Measurements from ENCODE around the gene NGLY1. TPM values are rescaled to one million over a fixed set of nuclear protein-coding genes. Genes with fewer than 3 reads are reported as not detected.

NGLY1 gene
- total and polyA plus RNA-seq, 10 of the 15 experiments (the other 5 are each of a cell fraction or from before 2014, with no cell fraction given): 29.8 to 73.5 (median 47.0) TPM

GRCh38 chr3:25820816-25821486 lies 37.7 kb upstream of the NGLY1 start (continued):
- TF ChIP-seq ATF2 (IDR thresholded peaks at IDR 0.05; ENCODE audit: low read length) (no peak), POU2F2 (IDR thresholded peaks at IDR 0.05; ENCODE audit: borderline replicate concordance, low read depth, low read length) (no peak)

DNA sequence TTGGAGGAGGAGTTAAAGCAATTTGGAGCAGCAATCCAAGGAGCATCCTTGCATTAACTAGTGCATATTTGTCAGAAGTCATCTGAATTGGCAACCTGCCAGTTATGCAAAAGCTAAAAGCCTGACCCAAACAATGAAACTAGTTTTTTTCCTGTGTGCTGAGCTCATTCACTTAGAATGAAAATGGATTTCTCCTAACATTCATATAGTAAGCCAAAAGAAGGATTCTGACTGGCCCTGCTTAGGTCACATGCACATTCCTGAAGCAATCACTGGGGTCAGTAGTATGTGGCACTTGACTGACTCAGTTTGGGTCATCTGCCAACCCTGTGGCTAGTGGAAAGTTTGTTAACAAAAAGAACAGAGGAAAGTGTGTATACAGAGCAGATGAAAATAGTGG lies 37.1 kb upstream of the NGLY1 start:
- H3K9ac ChIP-seq (ENCODE audit: control insufficient read depth, insufficient read depth, low read length): no peak overlapping the region
- H3K27me3 ChIP-seq (replicated peaks in 1 of 2; ENCODE audit: control insufficient read depth in 2 of 2, insufficient read depth in 2 of 2, low read length in 1 of 2): no peaks in the 10 kb centered on the region
- intact Hi-C loops (cut with micrococcal nuclease; ENCODE audit: unreplicated experiment) (no loop called here), in situ Hi-C loops (cut with MboI) (no loop called here)
- no peak for FAIRE-seq
- H3K79me2 ChIP-seq (ENCODE audit: control insufficient read depth, insufficient read depth, low read length): no peaks in the 10 kb centered on the region
- H3K36me3 ChIP-seq (ENCODE audit: control insufficient read depth in 2 of 2, insufficient read depth in 2 of 2, low read length in 1 of 2): no peaks in the 10 kb centered on the region
- no peaks in the 10 kb centered on the region for H4K20me1 ChIP-seq (ENCODE audit: control insufficient read depth, insufficient read depth)
- ChIA-PET POLR2A (interaction anchor here (0.9 kb wide), 1 partner anchor 30 kb away, joined by 3 read pairs; no protein-coding TSS in a partner anchor), CTCF (interaction anchor here (0.8 to 1.2 kb wide), 3 partner anchors 11 to 25 kb away, joined by 3 to 4 read pairs (median 3); no protein-coding TSS in a partner anchor), SMC1A (ENCODE audit: uncharacterized antibody, unreplicated experiment) (interaction anchor here (0.6 to 1.0 kb wide), 2 partner anchors 154 to 339 kb away, joined by 3 read pairs; no protein-coding TSS in a partner anchor), RAD21 (ENCODE audit: unreplicated experiment) (no interaction called here)
- no peak overlapping the region for H3K4me3 ChIP-seq
- peak; percentile 23; the same call in 2 of the 3 replicates for ATAC-seq
- BruUV-seq (replicated peaks): no TSS peak
- TF ChIP-seq ZNF384 (IDR thresholded peaks at IDR 0.05; ENCODE audit: borderline replicate concordance, low read depth, low read length) (no peak), RUNX3 (IDR thresholded peaks at IDR 0.05; ENCODE audit: low read length) (no peak), REST (IDR thresholded peaks at IDR 0.05; ENCODE audit: low read depth, low read length) (no peak), POLR2AphosphoS2 (IDR thresholded peaks at IDR 0.05; ENCODE audit: low read depth, low read length) (no peak), YY1 (IDR thresholded peaks at IDR 0.05; ENCODE audit: low read depth, low read length) (no peak), JUND (IDR thresholded peaks at IDR 0.05; ENCODE audit: low read depth, low read length) (no peak), NFXL1 (IDR thresholded peaks at IDR 0.05; ENCODE audit: borderline replicate concordance) (no peak), CHD1 (IDR thresholded peaks at IDR 0.05; ENCODE audit: low read depth, low read length) (no peak), SRF (IDR thresholded peaks at IDR 0.05; ENCODE audit: low read depth in 2 of 2, low read length in 2 of 2) (no peak), EZH2 (IDR thresholded peaks at IDR 0.05; ENCODE audit: borderline replicate concordance, control insufficient read depth, low read depth, low read length) (no peak), POLR2A (IDR thresholded peaks at IDR 0.05; ENCODE audit: low read depth, low read length) (no peak)
- TF ChIP-seq, protein P1, sequence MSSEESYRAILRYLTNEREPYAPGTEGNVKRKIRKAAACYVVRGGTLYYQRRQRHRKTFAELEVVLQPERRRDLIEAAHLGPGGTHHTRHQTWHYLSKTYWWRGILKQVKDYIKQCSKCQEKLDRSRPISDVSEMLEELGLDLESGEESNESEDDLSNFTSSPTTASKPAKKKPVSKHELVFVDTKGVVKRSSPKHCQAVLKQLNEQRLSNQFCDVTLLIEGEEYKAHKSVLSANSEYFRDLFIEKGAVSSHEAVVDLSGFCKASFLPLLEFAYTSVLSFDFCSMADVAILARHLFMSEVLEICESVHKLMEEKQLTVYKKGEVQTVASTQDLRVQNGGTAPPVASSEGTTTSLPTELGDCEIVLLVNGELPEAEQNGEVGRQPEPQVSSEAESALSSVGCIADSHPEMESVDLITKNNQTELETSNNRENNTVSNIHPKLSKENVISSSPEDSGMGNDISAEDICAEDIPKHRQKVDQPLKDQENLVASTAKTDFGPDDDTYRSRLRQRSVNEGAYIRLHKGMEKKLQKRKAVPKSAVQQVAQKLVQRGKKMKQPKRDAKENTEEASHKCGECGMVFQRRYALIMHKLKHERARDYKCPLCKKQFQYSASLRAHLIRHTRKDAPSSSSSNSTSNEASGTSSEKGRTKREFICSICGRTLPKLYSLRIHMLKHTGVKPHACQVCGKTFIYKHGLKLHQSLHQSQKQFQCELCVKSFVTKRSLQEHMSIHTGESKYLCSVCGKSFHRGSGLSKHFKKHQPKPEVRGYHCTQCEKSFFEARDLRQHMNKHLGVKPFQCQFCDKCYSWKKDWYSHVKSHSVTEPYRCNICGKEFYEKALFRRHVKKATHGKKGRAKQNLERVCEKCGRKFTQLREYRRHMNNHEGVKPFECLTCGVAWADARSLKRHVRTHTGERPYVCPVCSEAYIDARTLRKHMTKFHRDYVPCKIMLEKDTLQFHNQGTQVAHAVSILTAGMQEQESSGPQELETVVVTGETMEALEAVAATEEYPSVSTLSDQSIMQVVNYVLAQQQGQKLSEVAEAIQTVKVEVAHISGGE (CRISPR knock-in tag; IDR thresholded peaks at IDR 0.05): no peak
- H3K4me1 ChIP-seq (ENCODE audit: control insufficient read depth, insufficient read depth, low read length): peaks cover 3% of the 10 kb centered on the region; the same call in 1 of the 2 replicates
- no peak overlapping the region for H3K4me2 ChIP-seq (ENCODE audit: control insufficient read depth, insufficient read depth)
- DNase-seq (ENCODE audit: low read depth, low spot score): no peak
- no peaks in the 10 kb centered on the region for H3K9me3 ChIP-seq (replicated peaks; ENCODE audit: control insufficient read depth, insufficient read depth, low read length)
- H2AFZ ChIP-seq (ENCODE audit: control insufficient read depth, low read depth, low read length): no peak overlapping the region
- no peak overlapping the region for H3K27ac ChIP-seq (ENCODE audit: control insufficient read depth, insufficient read depth)

Measured in GM12878 (cell line).